ENCODE results near the gene PHLDB2. TPM values are rescaled to one million over a fixed set of nuclear protein-coding genes. Genes with fewer than 3 reads are reported as not detected.

Gene PHLDB2
- total RNA-seq (2022; extraction: Qiagen RNA extraction), result 12.7 to 23.3 TPM (median 18.7 TPM) in 5 replicates

GRCh38 chr3:111859061-111859973 is at the start of gene PHLDB2:
Gene PHLDB2, plus strand, starts transcription at chr3:111859265. Its CDS starts 24,813 bp downstream, at chr3:111884078.

GRCh38 chr3:111978583-111979433 is 119.7 kb downstream of the PHLDB2 start, which contains the start of gene ABHD10:
Gene ABHD10, plus strand, starts transcription at chr3:111979026. Its CDS starts 36 bp downstream, at chr3:111979062.

GRCh38 chr3:111998636-111999483 is 139.8 kb downstream of the PHLDB2 start, which contains the start of gene TAGLN3:
Gene TAGLN3, plus strand, starts transcription at chr3:111998922. Its CDS starts 501 bp downstream, at chr3:111999423.

Other genes with a start within 250 kb of the PHLDB2 start
- gene PLCXD2, start 184.6 kb upstream of the PHLDB2 start, total RNA-seq (2022; extraction: Qiagen RNA extraction), result 5.1 to 7.3 TPM (median 6.3 TPM) in 5 replicates
- 15.0 to 19.6 TPM (median 17.9 TPM) in 5 replicates for gene ABHD10, start 119.8 kb downstream of the PHLDB2 start, total RNA-seq (2022; extraction: Qiagen RNA extraction)
- not detected in 5 replicates for gene TAGLN3, start 139.7 kb downstream of the PHLDB2 start, total RNA-seq (2022; extraction: Qiagen RNA extraction)
- 0.06 to 0.15 TPM (median 0.06 TPM) in 4 of 5 replicates, not detected in the other for gene TMPRSS7, start 175.5 kb downstream of the PHLDB2 start, total RNA-seq (2022; extraction: Qiagen RNA extraction)
- 9.6 to 12.3 TPM (median 11.6 TPM) in 5 replicates for gene C3orf52, start 227.1 kb downstream of the PHLDB2 start, total RNA-seq (2022; extraction: Qiagen RNA extraction)